HG03196 (cell line): ENCODE results near the gene BCL11A.

Experiments used
- ATAC-seq: cut with Tn5 transposase; IDR thresholded peaks from one replicate; pipeline ENCODE4 v1.9.1; 2021; ENCODE audit not compliant: unreplicated experiment

The BCL11A gene

DNA sequence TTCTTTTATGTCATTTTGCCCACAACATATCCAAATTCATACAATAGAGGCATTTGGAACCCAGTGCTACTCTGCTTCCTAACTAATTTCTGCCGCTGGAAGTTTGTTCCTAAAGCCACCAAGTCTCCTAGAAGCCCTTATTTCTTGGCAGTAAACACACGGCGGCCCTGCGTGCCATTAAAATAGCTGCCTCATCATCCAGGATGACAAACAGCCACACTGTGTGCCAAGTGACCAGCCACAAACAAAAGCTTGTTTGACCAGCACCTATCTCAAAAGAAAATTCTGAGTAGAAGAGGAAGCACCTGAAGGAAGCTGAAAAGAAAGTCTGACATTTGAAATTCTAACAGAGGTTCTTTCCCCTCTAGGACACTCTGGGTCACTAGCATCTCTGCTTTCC is 64.2 kb downstream of the BCL11A start:
- ATAC-seq = no peak

DNA sequence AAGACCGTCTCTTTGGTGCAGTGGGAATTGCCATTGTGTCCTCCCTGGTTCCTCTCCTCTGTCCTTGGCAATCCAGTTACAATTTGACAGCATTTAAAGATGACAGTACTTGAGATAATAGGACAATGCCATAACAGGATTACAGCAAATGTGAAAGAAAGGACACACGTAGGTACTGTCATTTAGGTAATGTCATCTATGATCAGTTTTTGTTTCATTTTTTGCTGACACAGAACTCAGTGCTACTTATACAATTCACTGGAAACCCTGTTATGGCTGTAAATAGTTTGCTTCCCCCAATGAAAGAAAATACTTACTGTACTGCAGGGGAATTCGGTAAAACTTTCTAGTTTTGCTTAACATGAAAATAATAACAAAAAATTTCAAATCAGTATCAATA is 65.2 kb downstream of the BCL11A start:
- ATAC-seq = peak; percentile 62

DNA sequence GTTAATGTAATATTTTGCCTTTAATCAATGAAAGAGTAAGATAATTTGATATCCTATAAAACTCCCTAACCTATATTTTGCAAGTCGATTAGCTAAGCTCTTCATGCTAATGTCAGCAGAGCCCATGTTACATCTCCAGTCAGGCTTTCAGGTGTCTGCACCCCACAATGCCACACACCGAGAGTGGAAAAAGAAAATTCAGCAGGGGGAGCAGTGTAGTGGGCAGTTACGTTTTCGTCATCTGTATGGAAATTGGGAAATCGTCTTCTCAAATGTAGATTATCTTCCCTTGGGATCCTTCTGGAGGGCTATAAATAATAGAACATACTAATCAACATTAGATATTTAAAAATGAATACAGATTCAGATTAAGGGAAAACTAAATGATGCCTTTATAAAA is 66.3 kb downstream of the BCL11A start:
- ATAC-seq = no peak

DNA sequence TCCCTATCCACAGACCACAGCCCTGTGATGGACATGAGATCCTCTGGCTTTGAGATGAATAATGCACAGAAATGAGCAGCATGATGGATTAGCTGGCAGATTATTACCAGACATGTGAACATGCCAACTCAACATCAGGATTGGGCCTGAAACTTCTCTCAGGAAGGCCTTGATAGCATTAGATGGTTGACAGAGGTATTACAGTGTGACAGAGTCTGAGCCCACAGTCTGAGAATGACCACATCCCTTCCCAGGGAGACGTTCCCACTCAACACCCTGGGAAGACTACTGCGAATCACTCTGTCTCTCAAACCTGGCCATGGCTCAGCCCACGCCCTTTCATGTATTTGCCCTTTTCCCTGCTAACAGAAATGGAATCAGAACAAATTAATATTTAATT is 66.9 kb downstream of the BCL11A start:
- no peak for ATAC-seq

DNA sequence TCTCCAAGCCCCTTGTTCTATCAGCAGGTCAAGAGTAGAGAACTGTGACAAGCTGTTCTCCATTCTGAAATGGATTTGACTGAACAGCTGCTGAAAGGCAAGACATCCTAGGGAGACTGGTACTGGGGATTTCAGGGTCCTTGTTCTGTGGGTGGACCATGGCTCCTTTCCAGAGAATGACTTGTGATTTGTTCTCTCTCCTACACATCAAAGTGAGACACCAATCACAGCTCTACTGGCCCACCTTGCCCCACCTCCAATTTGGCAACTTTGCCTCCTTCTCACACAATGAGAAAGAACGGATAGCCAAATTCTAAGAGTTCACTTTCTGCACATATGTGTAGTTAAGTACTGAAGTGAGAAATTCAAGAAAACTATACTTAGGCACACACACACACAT is 67.4 kb downstream of the BCL11A start:
- no peak for ATAC-seq

DNA sequence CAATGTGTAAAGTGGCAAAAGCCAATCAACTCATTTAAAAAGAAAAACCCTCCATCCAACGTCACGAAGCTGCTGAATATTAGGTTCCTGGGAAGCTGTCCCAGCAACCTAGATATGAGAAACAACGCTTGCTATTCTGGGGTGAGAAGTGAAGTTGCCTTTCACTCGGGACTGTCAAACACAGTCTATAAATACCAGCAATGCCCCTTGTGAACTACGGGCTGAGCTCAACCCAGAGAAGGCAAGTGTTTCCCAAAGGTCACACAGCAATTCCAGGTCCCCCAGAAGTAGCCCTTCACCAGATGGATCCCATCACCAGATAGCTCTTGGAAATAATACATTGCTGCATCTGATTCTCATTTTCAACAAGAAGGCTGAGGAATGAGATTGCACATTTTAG is 67.9 kb downstream of the BCL11A start:
- no peak for ATAC-seq

DNA sequence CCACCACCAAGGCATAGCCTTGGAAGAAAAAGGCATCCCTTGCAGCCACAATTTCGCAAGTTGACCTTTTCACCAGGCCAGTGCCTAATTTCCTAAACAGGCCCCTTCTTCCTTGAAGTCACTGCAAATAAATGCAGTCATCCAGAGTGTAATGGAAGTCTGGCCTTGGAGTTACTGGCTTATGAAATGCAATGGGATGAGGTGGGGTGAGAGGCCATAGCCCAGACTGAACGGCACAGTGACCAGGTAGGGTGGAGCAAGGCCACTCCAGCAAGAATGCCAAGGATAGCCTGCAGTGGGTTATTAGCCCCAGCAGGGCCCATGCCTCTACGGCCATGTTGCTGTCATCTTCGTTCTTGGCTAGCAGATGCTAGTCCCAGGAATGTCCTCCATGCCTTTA is 68.4 kb downstream of the BCL11A start:
- ATAC-seq = no peak

DNA sequence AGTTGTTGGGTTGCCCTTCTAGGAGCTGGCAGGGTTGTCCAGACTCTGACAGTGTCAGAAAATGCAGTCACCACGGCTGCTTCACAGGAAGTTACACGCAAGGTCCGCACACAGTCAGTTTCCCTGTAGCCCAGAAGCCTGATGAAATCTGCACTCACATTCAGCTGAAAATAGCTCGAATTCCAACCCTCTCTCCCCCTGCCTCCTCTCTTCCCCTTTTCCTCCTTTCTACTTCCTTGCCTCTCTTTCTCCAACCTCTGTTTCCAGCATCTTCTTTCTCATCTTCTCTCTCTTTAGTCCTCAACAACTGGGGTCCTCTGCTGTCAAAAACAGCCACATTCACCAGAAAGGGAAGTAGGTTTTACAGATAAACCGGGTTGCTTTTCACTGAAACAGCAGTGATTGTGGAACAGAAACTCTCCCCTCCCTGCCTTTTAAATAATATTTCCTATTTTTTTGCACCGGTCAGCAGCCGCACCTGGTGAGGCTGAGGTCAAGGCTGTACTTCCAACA is 69.3 kb downstream of the BCL11A start:
- ATAC-seq = no peak

DNA sequence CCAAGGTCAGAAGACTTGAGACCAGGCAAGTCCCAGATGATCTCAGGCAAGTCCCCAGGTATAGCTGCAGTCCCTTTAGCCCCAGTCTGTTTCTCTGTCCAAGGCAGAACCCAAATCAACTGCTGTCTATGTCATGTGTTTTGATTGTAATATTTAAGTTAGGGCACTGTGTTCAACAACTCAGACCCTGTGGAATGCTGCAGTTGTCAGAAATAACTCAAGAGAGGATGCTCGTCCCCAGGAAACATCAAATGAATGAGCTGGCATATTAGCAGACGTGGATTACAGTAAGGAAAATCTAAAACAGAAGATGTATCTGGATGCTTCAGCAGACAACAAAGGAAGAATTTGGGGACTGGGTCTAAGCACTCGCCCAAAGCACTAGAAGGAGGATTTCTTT is 70.1 kb downstream of the BCL11A start:
- ATAC-seq = no peak

DNA sequence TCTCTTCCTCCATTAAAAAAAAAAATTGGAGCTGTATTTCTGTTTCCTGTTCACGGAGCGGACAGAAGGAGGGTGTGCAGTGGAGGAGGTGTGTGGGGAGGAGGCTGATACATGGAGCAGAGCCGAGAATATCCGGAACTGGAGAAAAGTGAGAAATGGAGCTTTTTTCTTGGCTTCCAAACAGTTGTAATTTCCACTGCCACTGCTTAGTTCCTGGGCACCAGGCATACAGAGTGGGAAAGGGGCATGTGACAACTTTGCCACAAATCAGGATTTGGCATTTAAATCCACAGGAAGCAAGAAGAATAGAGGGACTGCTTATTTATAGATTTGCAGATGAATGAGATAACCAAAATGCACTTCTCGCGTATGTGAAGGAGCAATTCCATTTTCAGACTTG is 71.2 kb downstream of the BCL11A start:
- ATAC-seq = no peak

DNA sequence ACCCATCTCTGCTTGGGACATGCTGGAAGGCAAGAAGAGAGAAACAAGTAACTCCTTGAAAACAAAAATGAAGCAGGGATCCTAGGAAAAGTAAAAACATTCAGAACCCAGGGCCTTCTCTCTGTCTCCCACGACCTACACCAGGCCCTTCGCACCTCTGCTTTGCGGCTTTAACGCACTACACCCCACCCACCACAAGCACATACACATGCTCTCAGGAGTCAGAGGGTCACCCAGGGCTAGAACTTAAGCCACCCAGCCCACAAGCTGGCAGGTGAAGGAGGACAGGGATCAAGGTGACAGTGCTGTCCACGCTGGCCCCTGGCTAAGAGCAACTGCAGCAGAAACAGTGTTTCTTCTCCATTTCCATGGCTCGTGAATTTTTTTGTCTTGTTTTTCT is 72.2 kb downstream of the BCL11A start:
- no peak for ATAC-seq

DNA sequence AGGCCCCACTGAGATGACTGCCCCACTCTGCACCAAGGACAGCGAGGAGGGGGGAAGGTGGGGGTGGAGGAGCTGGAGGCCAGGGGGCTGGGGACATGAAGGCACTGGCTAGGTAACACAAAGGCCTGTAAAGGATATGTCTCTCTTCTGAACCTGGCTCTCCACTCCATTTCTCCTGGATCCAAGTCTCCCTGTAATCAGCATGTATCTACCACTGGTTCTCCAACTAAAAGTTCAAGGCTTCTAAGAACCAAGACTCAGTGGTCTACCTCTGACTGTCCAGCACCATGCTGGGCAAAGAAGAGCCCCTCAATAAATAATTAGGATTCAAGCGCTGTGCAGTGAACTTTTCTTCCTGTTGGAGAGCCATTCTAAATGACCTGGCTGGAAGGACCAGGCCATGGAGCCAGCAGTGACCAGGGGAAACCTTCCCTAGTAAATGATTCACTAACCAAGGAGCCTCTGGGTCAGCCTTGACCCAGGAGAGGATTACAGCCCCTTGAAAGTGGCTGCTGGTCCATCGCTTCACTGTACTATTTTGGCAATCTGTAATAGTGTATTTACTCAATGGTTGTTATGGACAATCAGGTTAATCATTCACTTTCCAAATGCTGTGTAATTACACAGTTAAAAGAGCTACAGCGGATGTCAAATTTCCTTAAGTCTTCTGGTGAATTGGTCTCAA is 73.2 kb downstream of the BCL11A start:
- ATAC-seq = no peak

DNA sequence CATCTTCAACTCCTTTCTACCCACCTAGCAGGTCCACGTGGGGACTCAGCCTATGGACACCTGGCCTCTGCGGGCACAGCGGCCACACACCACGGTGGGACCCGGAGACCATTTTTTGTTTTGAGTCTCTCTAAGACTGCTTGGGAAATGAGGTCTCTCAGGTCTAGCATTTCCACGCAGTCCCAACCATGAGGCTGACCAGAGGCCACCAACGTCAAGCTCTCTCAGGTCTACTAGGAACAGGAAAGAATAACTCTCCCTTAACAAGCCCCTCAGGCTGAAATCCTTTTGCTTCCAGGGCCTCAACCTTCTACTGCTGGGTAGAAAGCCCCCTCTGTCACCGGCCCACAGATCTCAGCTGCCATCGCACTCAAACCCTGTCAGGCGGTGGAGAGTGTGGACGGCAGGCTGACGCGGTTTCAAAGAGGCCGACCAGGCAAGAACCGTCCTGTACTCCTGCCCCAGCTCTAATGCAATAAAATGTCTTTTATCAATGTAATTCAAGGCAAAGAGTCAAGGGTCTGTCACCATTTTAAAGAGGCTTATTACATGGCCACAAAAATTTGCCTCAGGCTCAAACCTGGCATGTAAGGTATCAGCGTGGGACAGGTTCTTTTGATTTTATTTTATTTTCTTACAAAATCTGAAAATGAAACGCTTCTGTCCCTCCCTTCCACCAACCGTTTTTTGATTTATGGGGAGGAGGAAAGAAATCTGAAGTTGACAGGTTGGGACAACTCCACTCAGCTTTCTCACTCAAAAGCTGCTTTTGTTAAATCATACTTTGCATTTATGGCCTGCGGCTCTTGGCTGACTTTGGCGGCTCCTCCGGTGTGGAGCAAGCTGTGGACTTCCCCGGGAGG is 74.0 kb downstream of the BCL11A start:
- no peak for ATAC-seq

DNA sequence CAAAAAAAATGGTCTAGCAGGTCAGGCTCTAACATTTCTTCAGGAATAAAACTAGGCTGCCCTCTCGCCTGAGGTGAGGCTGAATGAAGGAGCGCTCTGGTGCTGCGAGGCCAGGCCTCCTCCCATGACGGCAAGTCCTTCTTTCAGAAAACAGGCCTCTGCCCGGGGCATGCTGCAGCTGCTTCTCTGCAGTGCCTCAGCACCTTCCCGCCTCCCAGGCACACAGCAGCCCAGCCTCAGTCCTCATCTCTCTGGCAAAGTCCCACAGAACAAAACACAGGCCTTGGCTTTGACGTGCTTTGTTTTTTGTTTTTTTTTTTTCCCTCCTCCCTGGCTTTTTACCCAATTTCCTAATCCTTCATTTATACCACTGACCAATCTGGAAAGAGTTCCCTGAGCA is 74.8 kb downstream of the BCL11A start:
- ATAC-seq = no peak

DNA sequence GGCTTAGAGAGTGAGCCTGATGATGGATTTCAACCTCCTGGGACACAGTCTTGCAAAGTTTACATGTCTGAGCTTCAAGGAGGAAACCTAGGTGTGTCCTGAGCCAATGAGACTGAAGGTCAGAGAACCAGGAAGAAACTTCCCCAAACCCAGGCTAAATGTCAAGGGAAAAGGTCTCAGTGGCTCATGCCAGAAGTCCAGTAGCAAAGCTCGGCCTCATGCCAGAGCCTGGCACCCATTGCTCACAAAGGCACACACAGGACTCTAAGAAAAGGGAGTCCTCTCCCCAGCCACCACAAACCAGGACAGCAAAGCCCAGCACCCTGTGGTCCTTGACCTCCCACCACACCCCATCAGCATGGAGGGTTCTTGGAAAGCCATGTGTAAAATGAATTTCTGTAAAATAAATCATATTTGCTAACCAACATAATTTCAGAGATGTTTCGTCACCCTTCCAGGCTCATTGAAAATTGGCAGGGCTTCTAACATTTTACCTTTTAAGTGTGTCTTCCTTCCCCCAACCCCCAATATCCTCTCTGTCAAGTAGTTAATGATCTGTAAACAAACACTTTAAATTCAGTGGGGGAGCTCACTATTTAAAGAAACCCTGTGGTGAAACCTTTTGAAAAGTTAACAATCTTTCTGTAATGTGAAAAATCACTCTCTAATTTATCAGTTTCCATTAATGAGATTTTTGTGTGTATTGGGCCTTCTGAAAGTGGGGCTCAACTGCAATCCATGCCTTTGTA is 77.1 kb downstream of the BCL11A start:
- no peak for ATAC-seq

DNA sequence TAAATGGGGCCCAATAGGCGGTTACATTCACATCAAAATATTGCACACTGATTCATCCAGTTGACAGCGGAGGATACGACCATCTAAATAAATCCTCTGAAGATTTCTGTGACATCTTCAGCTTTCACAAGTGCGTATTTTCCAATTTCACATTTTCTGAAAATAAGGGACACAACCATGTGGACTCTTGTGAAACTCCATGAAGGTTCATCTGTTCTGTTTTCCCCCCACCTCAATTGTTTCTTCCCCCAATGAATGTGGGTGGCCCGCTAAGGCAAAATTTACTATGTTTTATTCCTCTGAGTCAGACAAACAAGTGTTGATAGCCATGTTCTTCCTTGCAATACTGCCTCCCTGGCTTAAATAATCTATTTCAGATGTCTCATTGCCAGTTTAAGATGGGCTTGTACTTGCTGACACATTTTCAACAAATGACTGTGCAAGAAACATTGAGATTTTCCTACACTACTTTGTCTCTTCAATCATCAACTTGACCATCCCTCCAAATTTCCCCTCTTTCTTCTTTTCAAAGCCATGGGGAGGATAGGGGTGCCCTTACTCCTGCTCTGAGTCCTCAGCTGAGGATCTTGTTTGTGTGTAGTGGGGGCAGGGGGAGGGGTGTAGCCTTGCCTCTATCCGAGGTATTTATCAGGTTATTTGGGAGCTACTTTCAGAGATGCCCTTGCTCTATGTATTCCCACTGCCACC is 78.2 kb downstream of the BCL11A start:
- ATAC-seq = no peak

DNA sequence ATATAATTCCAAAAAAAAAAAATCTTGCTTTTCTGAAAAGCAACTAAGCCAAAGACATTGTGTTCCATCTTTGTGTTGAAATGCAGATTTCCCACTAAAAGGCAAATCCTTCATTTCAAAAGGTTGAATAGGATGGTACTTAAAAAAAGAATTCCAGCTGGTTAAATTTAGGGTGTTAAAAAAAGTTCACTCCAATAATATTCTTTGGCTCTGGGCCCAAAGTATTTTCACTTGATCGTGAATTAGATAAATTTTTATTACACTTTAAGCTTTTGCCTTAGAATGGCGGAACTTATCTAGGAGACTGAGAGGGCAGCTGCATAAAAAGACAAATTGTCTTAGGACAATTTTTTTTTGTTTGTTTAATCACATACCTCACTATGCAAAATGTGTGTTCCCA is 79.2 kb downstream of the BCL11A start:
- ATAC-seq = no peak

DNA sequence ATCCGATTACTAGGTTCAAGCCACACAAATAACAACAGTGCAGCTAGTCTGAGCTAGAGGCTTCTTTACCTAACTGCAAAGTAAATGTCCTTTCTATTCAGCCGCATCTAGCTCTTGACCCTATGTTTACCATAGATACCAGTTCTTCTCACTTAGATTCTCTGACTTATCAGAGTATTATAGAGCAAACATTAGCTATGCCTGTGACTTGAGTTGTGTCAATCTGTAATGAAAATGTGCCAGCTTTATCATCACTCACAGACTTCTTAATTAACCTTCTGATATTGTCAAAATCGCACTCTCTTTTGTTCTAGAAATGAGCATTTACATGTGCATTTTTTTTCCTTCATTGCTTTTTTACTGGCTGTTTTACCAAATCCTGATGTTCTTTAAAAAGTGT is 79.9 kb downstream of the BCL11A start:
- no peak for ATAC-seq

DNA sequence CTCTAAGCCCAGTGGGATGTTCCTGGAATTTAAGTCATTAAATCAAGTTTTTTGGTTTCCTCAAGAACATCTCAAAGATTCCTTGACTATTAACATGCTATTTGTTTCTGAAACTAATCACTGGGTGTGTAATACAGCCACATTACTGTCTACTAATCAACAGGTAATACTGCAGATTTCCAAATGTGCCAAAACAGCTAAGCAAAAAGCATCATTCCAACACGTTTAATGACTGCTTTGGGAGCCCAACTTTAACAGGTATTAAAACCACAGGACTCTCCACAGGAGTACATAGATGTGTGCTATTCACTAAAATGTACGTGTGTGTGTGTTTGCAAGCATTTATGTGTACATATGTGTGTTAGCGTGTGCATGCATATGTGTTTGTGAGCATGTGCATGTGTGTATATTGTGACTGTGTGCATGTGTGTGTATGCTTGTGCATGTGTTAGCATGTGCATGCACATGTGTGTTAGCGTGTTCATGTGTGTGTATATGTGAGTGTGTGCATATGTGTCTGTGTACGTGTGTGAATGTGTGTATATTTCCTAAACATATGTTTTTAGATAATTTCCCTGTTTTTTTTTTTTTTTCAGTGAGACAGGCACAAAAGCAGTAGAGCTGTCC is 80.7 kb downstream of the BCL11A start:
- no peak for ATAC-seq

DNA sequence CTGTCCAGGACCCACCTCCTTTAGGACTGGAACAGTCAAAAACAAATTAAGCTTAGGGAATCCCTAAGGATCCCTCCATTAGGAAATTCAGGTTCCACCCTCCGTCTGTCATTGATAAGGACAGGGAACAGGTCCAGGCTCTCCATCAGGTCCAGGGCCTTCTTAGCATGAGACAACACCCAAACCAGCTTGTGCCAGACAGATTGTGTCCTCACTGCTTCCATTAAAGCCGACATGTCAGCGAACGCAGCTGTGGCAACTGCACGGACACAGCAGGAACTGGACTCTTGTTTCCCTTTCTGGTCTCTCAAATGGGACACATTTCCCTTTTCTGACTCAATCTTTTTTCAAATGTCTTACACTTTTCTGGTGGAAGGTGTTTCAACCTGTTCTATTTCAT is 81.4 kb downstream of the BCL11A start:
- ATAC-seq = no peak

DNA sequence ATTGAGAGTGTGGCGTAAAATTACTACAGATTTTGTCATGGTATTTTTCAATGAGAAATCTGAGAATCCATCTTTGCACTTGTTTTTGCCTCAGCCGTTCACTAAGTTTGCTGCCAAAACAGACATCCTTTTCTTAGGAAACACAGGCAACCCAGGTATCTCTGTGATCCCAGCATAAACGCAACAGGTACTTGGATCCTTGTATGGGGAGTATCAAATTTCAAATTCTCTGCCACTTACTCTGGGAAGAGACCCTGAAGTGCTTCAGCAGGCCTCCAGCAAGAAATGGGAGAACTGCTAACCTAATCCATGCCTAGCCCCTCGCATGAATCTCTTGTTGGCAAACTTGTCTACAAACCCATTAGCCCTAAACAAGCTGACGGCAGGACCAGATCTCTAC is 83.1 kb downstream of the BCL11A start:
- no peak for ATAC-seq
